ENCODE results near the gene RBM34. TPM values are rescaled to one million over a fixed set of nuclear protein-coding genes. Genes with fewer than 3 reads are reported as not detected.

Gene RBM34
- total RNA-seq, 1 donor: 55.0 TPM

DNA sequence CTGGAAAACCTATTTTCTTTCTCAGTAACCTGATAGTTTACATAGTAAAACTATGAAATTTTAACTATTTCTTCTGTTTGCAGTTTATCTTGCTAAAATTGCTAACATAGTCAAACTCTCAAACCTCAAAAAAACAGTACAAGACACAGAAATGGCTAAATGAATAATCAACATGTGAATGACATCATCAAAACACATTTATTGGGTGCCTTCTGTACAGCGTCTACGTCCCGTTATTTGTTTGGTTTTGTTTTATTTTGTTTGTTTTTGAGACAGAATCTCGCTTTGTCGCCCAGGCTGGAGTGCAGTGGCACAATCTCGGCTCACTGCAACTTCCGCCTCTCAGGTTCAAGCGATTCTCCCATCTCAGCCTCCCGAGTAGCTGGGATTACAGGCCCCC is 11.2 kb downstream of the RBM34 start:
- DNase-seq (ENCODE audit: insufficient read length, low spot score, missing footprints): no peak
- Histone ChIP-seq H3K4me2 (ENCODE audit: insufficient read depth, low read length) (no peak overlapping the region), H2AFZ (ENCODE audit: low read length) (no peak overlapping the region), H3K4me1 (ENCODE audit: insufficient read depth, low read length) (no peaks in the 10 kb centered on the region), H3K4me3 (ENCODE audit: insufficient read depth, low read length) (no peak overlapping the region), H4K20me1 (ENCODE audit: insufficient read depth, low read length) (no peaks in the 10 kb centered on the region), H3K36me3 (ENCODE audit: insufficient read depth, low read length) (peaks cover 79% of the 10 kb centered on the region), H3K9me3 (ENCODE audit: low read depth, low read length) (no peaks in the 10 kb centered on the region), H3K79me2 (ENCODE audit: insufficient read depth, low read length) (peaks cover 13% of the 10 kb centered on the region), H3K27ac (ENCODE audit: low read depth, low read length) (no peak overlapping the region), H3K27me3 (ENCODE audit: insufficient read depth, low read length) (no peaks in the 10 kb centered on the region)
- TF ChIP-seq, protein P1, sequence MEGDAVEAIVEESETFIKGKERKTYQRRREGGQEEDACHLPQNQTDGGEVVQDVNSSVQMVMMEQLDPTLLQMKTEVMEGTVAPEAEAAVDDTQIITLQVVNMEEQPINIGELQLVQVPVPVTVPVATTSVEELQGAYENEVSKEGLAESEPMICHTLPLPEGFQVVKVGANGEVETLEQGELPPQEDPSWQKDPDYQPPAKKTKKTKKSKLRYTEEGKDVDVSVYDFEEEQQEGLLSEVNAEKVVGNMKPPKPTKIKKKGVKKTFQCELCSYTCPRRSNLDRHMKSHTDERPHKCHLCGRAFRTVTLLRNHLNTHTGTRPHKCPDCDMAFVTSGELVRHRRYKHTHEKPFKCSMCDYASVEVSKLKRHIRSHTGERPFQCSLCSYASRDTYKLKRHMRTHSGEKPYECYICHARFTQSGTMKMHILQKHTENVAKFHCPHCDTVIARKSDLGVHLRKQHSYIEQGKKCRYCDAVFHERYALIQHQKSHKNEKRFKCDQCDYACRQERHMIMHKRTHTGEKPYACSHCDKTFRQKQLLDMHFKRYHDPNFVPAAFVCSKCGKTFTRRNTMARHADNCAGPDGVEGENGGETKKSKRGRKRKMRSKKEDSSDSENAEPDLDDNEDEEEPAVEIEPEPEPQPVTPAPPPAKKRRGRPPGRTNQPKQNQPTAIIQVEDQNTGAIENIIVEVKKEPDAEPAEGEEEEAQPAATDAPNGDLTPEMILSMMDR (IDR thresholded peaks at IDR 0.05; ENCODE audit: extremely low read depth, low read depth, low read length): no peak

DNA sequence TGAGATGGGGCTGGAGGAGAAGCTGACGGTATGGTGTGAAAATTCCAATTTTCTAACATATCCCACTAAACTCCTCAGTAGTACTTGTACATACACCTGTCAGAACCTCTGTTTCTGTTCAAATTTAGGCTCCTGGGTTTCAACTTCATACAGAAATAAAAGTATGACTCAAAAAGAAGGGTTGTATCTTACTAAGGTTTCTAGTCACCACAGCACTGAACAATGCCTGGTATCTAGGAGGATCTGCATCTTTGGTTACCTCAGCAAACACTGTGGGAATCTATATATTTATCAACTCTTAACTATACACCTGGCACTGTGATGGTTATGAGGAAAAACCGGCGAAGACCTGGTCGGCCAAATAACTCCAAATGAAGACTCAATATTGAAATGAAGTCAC is 13.8 kb downstream of the RBM34 start:
- H3K27me3 ChIP-seq (ENCODE audit: insufficient read depth, low read length): no peaks in the 10 kb centered on the region
- H3K9me3 ChIP-seq (ENCODE audit: low read depth, low read length): no peaks in the 10 kb centered on the region
- H3K4me1 ChIP-seq (ENCODE audit: insufficient read depth, low read length): no peaks in the 10 kb centered on the region
- TF ChIP-seq, protein P1 (IDR thresholded peaks at IDR 0.05; ENCODE audit: extremely low read depth, low read depth, low read length): no peak
- no peak overlapping the region for H3K4me2 ChIP-seq (ENCODE audit: insufficient read depth, low read length)
- H3K36me3 ChIP-seq (ENCODE audit: insufficient read depth, low read length): peaks cover 77% of the 10 kb centered on the region
- H3K27ac ChIP-seq (ENCODE audit: low read depth, low read length): no peak overlapping the region
- H3K79me2 ChIP-seq (ENCODE audit: insufficient read depth, low read length): peaks cover 17% of the 10 kb centered on the region
- H2AFZ ChIP-seq (ENCODE audit: low read length): no peak overlapping the region
- peaks cover 4% of the 10 kb centered on the region for H4K20me1 ChIP-seq (ENCODE audit: insufficient read depth, low read length)
- DNase-seq (ENCODE audit: insufficient read length, low spot score, missing footprints): no peak
- no peak overlapping the region for H3K4me3 ChIP-seq (ENCODE audit: insufficient read depth, low read length)

DNA sequence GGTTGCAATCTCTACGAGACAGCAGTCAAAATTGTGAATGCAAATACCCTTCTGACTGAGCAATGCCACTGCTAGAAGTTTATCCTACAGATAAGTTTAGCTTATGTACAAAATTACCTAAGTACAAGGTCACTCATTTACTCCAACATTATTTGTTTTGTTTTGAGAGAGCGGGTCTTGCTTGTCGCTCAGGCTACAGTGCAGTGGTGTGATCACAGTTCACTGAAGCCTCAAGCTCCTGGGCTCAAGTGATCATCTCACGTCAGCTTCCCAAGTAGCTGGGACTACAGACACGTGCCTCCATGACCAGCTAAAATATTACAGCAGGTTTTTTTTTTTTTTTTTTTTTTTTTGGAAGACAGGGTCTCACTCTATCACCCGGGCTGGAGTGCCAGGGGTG is 15.4 kb downstream of the RBM34 start:
- Histone ChIP-seq H3K27ac (ENCODE audit: low read depth, low read length) (no peak overlapping the region), H3K4me3 (ENCODE audit: insufficient read depth, low read length) (no peak overlapping the region), H3K36me3 (ENCODE audit: insufficient read depth, low read length) (peaks cover 69% of the 10 kb centered on the region), H3K4me2 (ENCODE audit: insufficient read depth, low read length) (no peak overlapping the region), H3K4me1 (ENCODE audit: insufficient read depth, low read length) (no peaks in the 10 kb centered on the region), H2AFZ (ENCODE audit: low read length) (no peak overlapping the region), H3K27me3 (ENCODE audit: insufficient read depth, low read length) (no peaks in the 10 kb centered on the region), H3K79me2 (ENCODE audit: insufficient read depth, low read length) (peaks cover 13% of the 10 kb centered on the region), H3K9me3 (ENCODE audit: low read depth, low read length) (no peaks in the 10 kb centered on the region), H4K20me1 (ENCODE audit: insufficient read depth, low read length) (peaks cover 4% of the 10 kb centered on the region)
- DNase-seq (ENCODE audit: insufficient read length, low spot score, missing footprints): no peak
- TF ChIP-seq, protein P1 (IDR thresholded peaks at IDR 0.05; ENCODE audit: extremely low read depth, low read depth, low read length): no peak

DNA sequence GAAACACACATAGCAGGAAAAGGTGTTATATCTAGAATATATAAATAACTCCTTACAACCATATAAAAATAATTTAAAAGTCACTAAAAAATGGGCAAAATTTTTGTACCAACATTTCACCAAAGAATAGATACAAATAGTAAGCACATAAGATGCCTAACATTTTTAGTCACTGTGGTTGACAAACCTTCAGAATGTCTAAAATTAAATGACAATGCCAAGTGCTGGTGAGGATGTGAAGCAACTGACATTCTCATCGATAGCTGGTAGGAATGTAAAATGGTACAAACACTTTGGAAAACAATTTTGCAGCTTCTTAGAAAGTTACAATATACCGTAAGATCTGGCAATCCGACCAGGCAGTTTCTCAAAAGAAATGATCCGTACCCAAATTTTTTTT is 18.1 kb downstream of the RBM34 start:
- no peak overlapping the region for H3K4me3 ChIP-seq (ENCODE audit: insufficient read depth, low read length)
- peaks cover 4% of the 10 kb centered on the region for H4K20me1 ChIP-seq (ENCODE audit: insufficient read depth, low read length)
- no peaks in the 10 kb centered on the region for H3K27me3 ChIP-seq (ENCODE audit: insufficient read depth, low read length)
- TF ChIP-seq, protein P1 (IDR thresholded peaks at IDR 0.05; ENCODE audit: extremely low read depth, low read depth, low read length): no peak
- H3K9me3 ChIP-seq (ENCODE audit: low read depth, low read length): no peaks in the 10 kb centered on the region
- peaks cover 65% of the 10 kb centered on the region for H3K36me3 ChIP-seq (ENCODE audit: insufficient read depth, low read length)
- peaks cover 23% of the 10 kb centered on the region for H3K79me2 ChIP-seq (ENCODE audit: insufficient read depth, low read length)
- no peak overlapping the region for H3K27ac ChIP-seq (ENCODE audit: low read depth, low read length)
- H3K4me1 ChIP-seq (ENCODE audit: insufficient read depth, low read length): no peaks in the 10 kb centered on the region
- DNase-seq (ENCODE audit: insufficient read length, low spot score, missing footprints): no peak
- H3K4me2 ChIP-seq (ENCODE audit: insufficient read depth, low read length): no peak overlapping the region
- no peak overlapping the region for H2AFZ ChIP-seq (ENCODE audit: low read length)

Data from osteoblast (primary cell).